HG03039 (cell line): ENCODE measurements around the gene PGAP3.
"Not testable (repeated sequence)": the region's sequence is repeated elsewhere in the genome, so short reads cannot be mapped to it uniquely, and the experiment has no call there.

Source experiments
- ATAC-seq: cut with Tn5 transposase; IDR thresholded peaks from one replicate; pipeline ENCODE4 v1.9.1; 2021; ENCODE audit warnings: mild to moderate bottlenecking, moderate library complexity; ENCODE audit not compliant: unreplicated experiment

PGAP3 gene, protein sequence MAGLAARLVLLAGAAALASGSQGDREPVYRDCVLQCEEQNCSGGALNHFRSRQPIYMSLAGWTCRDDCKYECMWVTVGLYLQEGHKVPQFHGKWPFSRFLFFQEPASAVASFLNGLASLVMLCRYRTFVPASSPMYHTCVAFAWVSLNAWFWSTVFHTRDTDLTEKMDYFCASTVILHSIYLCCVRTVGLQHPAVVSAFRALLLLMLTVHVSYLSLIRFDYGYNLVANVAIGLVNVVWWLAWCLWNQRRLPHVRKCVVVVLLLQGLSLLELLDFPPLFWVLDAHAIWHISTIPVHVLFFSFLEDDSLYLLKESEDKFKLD

DNA sequence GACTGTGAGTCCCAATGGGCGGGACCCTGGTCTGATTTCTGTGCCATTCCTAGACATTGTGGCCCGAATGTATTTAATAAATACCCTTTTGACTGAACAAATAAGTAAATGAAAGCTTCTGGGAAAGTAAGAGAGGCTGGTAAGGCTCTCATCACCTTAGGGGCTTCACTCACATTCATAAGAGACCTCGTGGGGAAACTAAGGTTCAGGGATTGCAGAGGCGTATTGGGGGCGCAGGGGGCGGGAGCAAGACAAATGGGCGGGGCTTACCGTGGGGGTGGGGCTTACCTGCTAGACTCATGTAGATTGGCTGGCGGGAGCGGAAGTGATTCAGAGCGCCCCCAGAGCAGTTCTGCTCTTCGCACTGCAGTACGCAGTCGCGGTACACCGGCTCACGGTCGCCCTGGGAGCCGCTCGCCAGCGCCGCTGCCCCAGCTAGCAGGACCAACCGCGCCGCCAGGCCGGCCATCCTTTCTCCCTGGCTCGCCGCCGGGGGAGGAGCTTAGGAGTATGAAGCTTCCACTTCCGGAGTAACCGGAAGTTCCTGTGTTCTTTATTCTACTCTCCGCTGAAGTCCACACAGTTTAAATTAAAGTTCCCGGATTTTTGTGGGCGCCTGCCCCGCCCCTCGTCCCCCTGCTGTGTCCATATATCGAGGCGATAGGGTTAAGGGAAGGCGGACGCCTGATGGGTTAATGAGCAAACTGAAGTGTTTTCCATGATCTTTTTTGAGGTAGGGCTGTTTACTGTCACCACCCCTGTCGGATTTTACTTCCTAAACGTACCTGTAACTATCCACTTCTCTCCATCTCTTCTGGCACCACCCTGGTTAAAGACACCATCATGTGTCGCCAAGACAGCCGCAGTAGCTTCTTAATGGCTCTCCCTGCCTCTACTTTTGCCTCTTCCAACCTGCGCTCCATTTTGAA is at the start of gene PGAP3:
PGAP3 (minus strand) TSS at position 512 of the 929 bp plus-strand sequence; CDS start at position 469, 43 bp downstream.
- peak; percentile 81 for ATAC-seq

DNA sequence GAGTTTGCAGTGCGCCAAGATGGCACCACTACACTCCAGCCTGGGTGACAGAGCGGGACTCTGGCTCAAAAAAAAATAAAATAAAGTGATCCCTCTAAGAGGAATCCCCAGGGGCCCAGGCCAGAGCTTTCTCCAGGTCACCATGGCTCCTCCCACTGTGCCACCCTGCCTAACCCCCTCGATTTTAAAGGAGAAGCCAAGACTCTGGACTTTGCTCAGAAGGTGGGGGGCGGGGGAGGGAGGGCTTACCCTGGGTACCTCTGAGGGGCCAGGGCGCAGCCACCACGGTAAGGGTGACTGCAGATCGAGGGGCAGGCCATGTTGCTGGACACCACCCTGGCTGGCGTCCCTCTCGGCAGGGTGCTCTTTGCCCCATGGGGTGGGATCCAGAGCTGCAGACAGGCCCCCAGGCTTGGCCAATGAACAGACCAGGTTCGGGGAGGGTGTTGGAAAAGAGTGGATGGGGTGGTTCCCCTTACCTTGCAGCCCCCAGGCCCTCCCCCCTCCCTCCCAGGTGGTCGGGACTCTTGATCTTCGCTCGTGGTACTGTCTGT is 49.4 kb upstream of the PGAP3 start:
- ATAC-seq, result no peak

DNA sequence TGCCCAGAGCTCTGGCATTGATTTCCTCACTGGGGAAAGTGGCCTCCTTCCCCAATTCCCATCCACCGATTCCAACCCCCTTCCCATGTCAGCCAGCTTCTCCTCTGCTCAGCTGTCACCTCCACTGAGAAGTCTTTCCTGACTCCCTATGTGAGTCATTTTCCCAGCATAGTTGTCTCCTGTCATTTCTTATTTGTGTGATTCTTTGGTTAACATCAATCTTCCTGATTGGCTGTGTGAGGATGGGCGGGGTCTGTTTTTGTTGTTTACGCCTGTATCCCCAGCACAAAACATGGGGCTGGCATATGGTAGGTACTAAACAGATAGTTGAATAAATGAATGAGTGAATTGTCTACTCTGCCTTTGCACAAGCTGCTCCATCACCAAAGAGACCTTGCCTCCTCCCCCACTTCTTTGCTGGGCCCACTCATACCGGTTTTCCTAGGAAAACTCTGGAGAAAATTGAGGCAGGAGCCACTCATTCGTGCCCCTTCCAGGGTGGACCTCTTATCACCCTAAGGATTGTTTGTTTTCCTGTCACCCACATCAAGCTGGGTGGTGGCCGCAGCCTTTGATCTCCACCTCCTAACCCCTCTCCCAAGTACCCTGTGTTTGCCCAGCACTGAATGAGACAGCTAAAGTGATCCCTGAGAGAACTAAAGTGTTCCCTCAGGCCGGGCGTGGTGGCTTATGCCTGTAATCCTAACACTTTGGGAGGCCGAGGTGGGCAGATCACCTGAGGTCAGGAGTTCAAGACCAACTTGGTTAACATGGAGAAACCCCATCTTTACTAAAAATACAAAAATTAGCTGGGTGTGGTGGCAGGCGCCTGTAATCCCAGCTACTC is 48.7 kb upstream of the PGAP3 start:
- no peak for ATAC-seq

DNA sequence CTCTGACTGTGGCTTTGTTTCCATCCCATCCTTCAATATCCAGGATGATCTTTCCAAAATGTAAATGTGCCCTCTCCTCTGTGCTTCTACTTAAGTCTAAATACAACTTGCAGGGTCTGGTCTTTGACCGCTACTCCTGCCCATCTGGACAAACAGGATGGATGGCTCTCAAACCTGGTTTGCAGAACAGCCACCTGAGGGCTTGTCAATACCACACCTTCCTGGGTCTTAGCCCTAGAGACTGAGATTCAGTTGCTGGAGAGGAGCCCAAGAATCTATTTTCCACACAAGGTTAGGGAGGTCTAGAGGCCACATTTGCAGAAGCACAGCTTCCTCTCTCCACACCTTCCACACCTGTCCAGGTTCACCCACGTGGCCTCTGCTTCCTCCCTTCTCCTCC is 48.0 kb upstream of the PGAP3 start:
- no peak for ATAC-seq

DNA sequence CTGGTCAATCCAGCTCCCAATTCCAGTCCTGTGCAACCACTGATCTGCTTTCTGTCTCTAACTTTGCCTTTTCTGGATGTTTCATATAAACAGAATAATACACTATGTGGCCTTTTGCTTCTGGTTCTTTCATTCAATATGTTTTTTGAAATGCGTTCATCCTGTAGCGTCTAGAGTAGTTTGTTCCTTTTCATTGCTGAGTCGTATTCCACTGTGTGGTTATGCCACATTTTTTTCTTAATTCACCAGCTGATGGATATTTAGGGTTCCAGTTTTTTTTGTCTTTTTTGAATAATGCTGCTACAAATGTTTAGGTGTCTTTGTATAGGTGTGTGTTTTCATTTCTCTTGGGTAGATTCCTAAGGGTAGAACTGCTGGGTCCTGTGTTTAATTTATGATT is 44.7 kb upstream of the PGAP3 start:
- ATAC-seq, result no peak

DNA sequence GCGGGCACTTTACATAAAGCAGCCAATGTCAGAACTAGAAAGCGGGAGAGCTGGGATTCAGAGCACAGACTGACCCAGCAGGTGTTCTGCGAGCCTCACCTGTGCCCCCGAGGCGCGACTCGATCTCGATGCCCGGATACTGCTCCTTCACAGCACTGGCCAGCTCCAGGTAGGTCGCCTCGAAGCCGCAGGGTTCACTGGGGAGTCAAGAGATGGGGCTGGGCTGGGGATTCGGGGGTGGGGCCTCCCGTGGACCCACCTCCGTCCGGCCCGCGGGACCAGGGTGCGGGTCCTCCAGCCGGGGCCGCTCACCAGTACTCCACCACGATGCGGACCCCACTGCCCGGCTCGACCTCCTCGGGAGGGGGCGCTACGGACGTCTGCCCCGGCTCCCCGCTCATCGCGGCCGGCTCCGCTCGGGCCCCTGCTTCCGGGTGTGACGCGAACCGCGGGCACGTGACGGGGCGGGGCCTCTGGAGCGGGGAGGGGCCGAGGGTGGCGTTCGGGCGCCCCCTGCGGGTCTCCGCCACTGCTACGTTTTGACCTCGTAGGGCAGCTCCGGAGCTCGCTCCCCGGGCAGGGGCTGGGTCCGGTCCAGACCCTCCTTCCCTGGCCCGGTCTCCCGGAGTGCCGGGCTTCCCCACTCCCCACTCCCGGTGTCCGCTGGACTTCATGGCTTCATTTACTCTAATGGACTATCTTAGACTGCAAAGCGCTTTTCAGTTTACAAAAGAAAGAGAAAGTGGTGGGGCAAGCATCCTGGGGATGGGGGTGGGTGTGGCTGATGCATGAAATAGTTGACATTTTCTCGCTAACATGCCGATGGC is 42.5 kb upstream of the PGAP3 start, which contains the start of gene MIEN1:
MIEN1 (minus strand) TSS at position 438 of the 827 bp plus-strand sequence; CDS start at position 401, 37 bp downstream.
- peak; percentile 83 for ATAC-seq

DNA sequence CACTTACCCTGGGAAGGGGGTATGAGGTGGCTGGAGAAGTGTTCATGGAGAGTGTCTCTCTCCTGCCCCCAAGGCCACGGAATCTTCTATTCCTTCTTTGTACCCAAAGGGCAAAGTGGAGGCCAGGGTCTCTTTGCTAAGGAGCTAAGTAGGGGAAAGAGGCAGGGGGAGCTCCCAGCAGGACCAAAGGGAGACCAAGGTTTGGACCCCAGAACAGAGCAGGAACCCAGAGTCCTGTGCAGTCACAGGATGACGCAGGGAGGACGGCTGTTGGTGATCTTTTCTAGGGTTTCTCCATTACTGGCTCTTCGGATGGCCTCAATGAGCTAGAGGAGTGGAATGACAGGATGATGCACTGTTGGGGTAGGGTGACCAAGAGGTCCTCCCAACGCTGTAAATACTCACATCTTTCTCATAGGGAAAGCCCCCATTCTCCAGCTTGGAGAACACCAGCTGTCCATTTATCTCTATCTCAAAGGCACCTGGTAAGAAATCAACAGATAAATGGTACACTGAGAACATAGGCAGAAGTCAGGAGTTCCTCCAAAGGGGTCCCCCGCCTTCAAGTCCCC is 41.5 kb upstream of the PGAP3 start:
- no peak for ATAC-seq

DNA sequence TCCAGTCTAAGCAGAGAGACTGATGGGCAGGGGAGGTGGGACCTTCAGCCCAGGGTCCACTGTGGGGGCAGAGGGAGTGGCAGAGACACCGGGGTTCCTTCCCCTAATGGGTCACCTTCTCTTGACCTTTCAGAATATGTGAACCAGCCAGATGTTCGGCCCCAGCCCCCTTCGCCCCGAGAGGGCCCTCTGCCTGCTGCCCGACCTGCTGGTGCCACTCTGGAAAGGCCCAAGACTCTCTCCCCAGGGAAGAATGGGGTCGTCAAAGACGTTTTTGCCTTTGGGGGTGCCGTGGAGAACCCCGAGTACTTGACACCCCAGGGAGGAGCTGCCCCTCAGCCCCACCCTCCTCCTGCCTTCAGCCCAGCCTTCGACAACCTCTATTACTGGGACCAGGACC is 39.7 kb upstream of the PGAP3 start:
- no peak for ATAC-seq

DNA sequence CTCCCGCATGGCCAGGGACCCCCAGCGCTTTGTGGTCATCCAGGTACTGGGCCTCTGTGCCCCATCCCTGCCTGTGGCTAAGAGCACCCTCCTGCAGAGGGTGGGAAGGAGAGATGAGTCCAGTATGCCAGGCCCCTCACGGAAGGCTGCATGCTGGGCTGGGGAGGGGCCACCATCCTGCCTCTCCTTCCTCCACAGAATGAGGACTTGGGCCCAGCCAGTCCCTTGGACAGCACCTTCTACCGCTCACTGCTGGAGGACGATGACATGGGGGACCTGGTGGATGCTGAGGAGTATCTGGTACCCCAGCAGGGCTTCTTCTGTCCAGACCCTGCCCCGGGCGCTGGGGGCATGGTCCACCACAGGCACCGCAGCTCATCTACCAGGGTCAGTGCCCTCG is 38.8 kb upstream of the PGAP3 start:
- no peak for ATAC-seq

DNA sequence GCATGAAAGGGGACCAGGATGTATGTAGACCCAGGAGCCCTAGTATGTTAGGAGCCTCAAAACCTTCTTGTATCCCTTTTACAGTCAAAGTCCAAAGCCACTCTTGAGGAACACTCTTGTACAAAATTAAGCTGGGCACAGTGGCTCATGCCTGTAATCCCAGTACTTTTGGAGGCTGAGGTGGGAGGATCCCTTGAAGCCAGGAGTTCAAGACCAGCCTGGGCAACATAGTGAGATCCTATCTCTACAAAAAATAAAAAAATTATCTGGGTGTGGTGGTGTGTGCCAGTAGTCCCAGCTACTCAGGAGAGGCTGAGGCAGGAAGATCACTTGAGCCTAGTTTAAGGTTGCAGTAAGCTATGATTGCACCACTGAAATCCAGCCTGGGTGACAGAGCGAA is 38.1 kb upstream of the PGAP3 start:
- not testable (repeated sequence) for ATAC-seq

DNA sequence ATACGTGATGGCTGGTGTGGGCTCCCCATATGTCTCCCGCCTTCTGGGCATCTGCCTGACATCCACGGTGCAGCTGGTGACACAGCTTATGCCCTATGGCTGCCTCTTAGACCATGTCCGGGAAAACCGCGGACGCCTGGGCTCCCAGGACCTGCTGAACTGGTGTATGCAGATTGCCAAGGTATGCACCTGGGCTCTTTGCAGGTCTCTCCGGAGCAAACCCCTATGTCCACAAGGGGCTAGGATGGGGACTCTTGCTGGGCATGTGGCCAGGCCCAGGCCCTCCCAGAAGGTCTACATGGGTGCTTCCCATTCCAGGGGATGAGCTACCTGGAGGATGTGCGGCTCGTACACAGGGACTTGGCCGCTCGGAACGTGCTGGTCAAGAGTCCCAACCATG is 36.9 kb upstream of the PGAP3 start:
- no peak for ATAC-seq

DNA sequence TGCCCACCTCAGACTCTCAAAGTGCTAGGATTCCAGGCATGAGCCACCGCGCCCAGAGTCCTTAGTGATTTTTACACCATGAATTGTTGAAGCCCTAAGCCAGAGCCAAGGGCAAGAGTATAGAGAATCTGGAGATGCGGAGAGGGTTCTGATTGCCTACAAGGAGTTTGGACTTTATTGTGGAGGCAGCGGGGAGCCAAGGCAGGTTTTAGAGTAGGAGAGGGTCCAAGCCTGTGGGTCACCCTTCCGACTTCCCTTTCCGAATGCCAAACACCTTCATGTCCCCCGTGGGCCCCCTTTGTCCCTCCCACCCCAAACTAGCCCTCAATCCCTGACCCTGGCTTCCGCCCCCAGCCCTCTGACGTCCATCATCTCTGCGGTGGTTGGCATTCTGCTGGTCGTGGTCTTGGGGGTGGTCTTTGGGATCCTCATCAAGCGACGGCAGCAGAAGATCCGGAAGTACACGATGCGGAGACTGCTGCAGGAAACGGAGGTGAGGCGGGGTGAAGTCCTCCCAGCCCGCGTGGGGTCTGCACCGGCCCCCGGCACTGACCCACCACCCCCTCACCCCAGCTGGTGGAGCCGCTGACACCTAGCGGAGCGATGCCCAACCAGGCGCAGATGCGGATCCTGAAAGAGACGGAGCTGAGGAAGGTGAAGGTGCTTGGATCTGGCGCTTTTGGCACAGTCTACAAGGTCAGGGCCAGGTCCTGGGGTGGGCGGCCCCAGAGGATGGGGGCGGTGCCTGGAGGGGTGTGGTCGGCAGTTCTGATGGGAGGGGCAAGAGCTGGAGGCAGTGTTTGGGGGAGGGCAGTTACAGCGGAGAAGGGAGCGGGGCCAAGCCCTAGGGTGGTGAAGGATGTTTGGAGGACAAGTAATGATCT is 35.4 kb upstream of the PGAP3 start:
- ATAC-seq, result no peak

DNA sequence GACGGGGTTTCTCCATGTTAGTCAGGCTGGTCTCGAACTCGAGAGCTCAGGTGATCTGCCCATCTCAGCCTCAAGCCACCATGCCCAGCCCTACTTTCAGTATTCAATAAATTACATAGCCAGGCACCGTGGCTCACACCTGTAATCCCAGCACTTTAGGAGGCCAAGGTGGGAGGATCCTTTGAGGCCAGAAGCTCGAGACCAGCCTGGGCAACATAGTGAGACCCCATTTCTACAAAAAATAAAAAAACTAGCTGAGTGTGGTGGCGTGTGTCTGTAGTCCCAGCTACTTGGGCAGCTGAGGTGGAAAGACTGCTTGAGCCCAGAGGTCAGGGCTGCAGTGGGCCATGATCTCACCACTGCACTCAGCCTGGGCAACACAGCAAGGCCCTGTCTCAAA is 34.2 kb upstream of the PGAP3 start:
- no peak for ATAC-seq

DNA sequence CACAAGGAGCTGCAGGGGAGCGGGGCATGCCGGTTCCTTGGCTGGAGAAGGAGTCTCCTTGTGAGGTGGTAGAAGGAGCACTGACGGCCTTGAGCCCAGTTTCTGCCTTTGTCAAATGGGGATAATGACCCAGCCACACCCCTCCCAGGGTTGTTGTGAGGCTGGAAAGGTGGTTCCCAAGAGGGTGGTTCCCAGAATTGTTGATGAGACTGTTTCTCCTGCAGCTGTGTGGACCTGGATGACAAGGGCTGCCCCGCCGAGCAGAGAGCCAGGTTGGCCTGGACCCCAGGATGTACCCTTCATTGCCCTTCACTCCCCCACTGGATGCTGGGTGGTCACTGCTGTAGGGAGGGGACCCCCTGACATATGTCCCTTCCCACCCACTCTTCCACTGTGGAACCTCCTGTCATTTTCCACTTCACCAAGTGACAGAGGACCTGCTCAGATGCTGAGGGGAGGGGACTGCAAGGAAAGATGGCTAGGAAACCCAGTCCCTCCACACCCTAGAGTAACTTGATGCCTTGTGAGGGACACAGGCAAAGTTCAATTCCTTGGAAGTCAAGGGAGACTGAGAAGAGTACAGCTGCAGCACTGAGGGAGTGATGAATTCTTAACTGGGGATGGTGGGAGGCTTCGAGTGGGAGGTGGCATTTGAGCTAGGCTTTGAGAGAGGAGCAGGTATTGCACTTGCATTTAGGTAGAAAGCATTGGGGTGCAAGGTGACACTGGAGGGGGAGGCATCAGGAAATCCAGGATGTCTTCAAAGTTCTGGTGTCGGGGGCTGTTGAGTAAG is 31.9 kb upstream of the PGAP3 start:
- ATAC-seq, result no peak

DNA sequence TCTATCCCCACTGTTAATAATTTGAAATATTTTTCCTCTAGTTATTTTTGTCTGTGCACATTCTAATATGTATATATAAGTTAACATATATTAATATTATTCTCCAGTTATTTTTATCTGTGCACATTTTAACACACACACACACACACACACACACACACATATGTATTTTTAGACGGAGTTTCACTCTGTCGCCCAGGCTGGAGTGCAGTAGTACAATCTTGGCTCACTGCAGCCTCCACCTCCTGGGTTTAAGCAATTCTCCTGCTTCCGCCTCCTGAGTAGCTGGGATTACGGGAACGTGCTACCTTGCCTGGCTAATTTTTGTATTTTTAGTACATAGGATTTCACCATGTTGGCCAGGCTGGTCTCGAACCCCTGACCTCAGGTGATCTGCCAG is 29.8 kb upstream of the PGAP3 start:
- no peak for ATAC-seq

DNA sequence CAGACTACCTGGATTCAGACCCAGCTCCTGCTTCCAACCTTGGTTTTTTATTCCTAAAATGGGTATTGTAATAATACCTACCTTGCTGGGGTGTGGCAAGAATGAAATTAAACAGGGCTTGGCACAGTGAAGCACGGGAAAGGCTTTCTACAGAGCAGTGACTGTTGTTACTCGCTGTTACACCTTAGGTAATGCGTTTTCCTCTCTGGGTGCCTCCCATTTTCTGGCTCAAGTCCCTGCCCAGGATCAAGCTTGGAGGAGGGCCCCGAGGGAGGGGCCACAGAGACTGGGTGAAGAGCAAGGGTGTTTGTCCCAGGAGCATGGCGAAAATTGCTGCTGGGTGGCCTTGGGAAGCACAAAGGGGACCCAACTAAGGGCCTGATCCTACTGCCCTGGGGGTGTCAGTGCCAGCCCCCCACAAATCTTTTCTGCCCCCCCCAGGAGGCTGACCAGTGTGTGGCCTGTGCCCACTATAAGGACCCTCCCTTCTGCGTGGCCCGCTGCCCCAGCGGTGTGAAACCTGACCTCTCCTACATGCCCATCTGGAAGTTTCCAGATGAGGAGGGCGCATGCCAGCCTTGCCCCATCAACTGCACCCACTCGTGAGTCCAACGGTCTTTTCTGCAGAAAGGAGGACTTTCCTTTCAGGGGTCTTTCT is 29.2 kb upstream of the PGAP3 start:
- no peak for ATAC-seq
